ENCODE results near the gene MBD6. TPM values are rescaled to one million over a fixed set of nuclear protein-coding genes. Genes with fewer than 3 reads are reported as not detected.
"Not testable (repeated sequence)": the region's sequence is repeated elsewhere in the genome, so short reads cannot be mapped to it uniquely, and the experiment has no call there.

Gene MBD6
- total RNA-seq, 1 donor from 2014 or later, result 99.0 TPM

GRCh38 chr12:57498132-57498502 lies 24.5 kb upstream of the MBD6 start:
- Mint-ChIP-seq H3K27me3 (ENCODE audit: unreplicated experiment) (peaks cover 1% of the 10 kb centered on the region), H3K27ac (ENCODE audit: unreplicated experiment) (peak overlapping the region; percentile 11), H3K4me1 (ENCODE audit: unreplicated experiment) (peaks cover 7% of the 10 kb centered on the region), H3K4me3 (ENCODE audit: unreplicated experiment) (peak overlapping the region; percentile 56), H3K36me3 (ENCODE audit: low read depth, unreplicated experiment) (peaks cover 51% of the 10 kb centered on the region), H3K9me3 (ENCODE audit: unreplicated experiment) (no peaks in the 10 kb centered on the region)
- TF ChIP-seq, protein P1, sequence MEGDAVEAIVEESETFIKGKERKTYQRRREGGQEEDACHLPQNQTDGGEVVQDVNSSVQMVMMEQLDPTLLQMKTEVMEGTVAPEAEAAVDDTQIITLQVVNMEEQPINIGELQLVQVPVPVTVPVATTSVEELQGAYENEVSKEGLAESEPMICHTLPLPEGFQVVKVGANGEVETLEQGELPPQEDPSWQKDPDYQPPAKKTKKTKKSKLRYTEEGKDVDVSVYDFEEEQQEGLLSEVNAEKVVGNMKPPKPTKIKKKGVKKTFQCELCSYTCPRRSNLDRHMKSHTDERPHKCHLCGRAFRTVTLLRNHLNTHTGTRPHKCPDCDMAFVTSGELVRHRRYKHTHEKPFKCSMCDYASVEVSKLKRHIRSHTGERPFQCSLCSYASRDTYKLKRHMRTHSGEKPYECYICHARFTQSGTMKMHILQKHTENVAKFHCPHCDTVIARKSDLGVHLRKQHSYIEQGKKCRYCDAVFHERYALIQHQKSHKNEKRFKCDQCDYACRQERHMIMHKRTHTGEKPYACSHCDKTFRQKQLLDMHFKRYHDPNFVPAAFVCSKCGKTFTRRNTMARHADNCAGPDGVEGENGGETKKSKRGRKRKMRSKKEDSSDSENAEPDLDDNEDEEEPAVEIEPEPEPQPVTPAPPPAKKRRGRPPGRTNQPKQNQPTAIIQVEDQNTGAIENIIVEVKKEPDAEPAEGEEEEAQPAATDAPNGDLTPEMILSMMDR (IDR thresholded peaks at IDR 0.05; ENCODE audit: unreplicated experiment), result no peak
- DNase-seq (ENCODE audit: low spot score), result no peak

DNA sequence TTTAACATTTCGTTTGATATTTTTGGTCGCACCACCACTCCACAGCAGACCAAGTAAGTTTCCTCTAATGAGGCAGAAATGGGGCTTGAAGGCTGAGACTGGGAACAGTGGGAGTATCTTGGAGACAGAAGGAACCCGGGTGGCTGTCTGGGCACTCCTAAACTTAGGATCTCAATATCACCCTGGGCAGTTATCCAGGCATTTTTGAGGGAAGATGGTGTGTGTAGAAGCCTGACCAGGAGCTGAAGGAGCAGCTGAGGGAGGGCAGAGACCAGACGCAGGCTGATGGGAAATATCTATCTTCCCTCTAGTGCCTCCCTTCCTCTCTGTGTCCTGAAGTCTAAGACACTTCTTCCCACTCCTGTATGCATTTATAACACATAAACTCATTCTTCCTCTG lies 24.1 kb upstream of the MBD6 start:
- H3K9me3 Mint-ChIP-seq (ENCODE audit: unreplicated experiment), result no peaks in the 10 kb centered on the region
- peaks cover 1% of the 10 kb centered on the region for H3K27me3 Mint-ChIP-seq (ENCODE audit: unreplicated experiment)
- TF ChIP-seq, protein P1 (IDR thresholded peaks at IDR 0.05; ENCODE audit: unreplicated experiment), result no peak
- H3K4me1 Mint-ChIP-seq (ENCODE audit: unreplicated experiment), result peaks cover 7% of the 10 kb centered on the region
- H3K36me3 Mint-ChIP-seq (ENCODE audit: low read depth, unreplicated experiment), result peaks cover 52% of the 10 kb centered on the region
- DNase-seq (ENCODE audit: low spot score), result no peak
- H3K4me3 Mint-ChIP-seq (ENCODE audit: unreplicated experiment), result peak overlapping the region; percentile 42
- H3K27ac Mint-ChIP-seq (ENCODE audit: unreplicated experiment), result peak overlapping the region; percentile 57

- TF ChIP-seq, protein P1 (IDR thresholded peaks at IDR 0.05; ENCODE audit: unreplicated experiment), result no peak
- Mint-ChIP-seq H3K9me3 (ENCODE audit: unreplicated experiment) (no peaks in the 10 kb centered on the region), H3K27ac (ENCODE audit: unreplicated experiment) (no peak overlapping the region), H3K4me1 (ENCODE audit: unreplicated experiment) (peaks cover 7% of the 10 kb centered on the region), H3K4me3 (ENCODE audit: unreplicated experiment) (no peak overlapping the region), H3K27me3 (ENCODE audit: unreplicated experiment) (peaks cover 1% of the 10 kb centered on the region), H3K36me3 (ENCODE audit: low read depth, unreplicated experiment) (peaks cover 61% of the 10 kb centered on the region)
- no peak for DNase-seq (ENCODE audit: low spot score)
Observed at GRCh38 chr12:57500213-57500612, 22.4 kb upstream of the MBD6 start.

- not testable (repeated sequence) for DNase-seq (ENCODE audit: low spot score); H3K9me3 Mint-ChIP-seq (ENCODE audit: unreplicated experiment); H3K27me3 Mint-ChIP-seq (ENCODE audit: unreplicated experiment); H3K4me1 Mint-ChIP-seq (ENCODE audit: unreplicated experiment)
- H3K4me3 Mint-ChIP-seq (ENCODE audit: unreplicated experiment), result peak overlapping the region; percentile 24
- peak overlapping the region; percentile 19 for H3K27ac Mint-ChIP-seq (ENCODE audit: unreplicated experiment)
- peaks cover 63% of the 10 kb centered on the region for H3K36me3 Mint-ChIP-seq (ENCODE audit: low read depth, unreplicated experiment)
Observed at GRCh38 chr12:57502311-57502969, 20.2 kb upstream of the MBD6 start.

DNA sequence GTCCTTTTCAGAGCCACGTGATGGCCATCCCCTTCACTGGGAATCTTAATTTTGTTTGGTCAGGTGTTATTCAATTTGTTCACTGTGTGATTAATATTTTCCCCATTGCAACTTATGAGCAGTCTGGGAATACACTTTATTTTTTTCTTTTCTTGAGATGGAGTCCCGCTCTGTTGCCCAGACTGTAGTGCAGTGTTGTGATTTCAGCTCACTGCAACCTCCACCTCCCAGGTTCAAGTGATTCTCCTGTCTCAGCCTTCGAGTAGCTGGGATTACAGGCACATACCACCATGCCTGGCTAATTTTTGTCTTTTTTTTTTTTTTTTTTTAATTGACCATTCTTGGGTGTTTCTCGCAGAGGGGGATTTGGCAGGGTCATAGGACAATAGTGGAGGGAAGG lies 16.1 kb upstream of the MBD6 start:
- H3K36me3 Mint-ChIP-seq (ENCODE audit: low read depth, unreplicated experiment), result peaks cover 48% of the 10 kb centered on the region
- H3K9me3 Mint-ChIP-seq (ENCODE audit: unreplicated experiment); H3K27me3 Mint-ChIP-seq (ENCODE audit: unreplicated experiment); H3K4me1 Mint-ChIP-seq (ENCODE audit: unreplicated experiment); DNase-seq (ENCODE audit: low spot score); H3K27ac Mint-ChIP-seq (ENCODE audit: unreplicated experiment); H3K4me3 Mint-ChIP-seq (ENCODE audit: unreplicated experiment): not testable (repeated sequence)

- H3K27me3 Mint-ChIP-seq (ENCODE audit: unreplicated experiment); DNase-seq (ENCODE audit: low spot score); H3K9me3 Mint-ChIP-seq (ENCODE audit: unreplicated experiment); H3K4me1 Mint-ChIP-seq (ENCODE audit: unreplicated experiment); H3K4me3 Mint-ChIP-seq (ENCODE audit: unreplicated experiment); H3K27ac Mint-ChIP-seq (ENCODE audit: unreplicated experiment): not testable (repeated sequence)
- H3K36me3 Mint-ChIP-seq (ENCODE audit: low read depth, unreplicated experiment), result peaks cover 51% of the 10 kb centered on the region
Observed at GRCh38 chr12:57507796-57508195, 14.8 kb upstream of the MBD6 start.

Measured in endothelial cell (in vitro differentiated cells).